HG03039 (cell line): ENCODE measurements around the gene KCNH1.

ENCODE experiments used
- ATAC-seq: cut with Tn5 transposase; IDR thresholded peaks from one replicate; pipeline ENCODE4 v1.9.1; 2021; ENCODE audit warnings: mild to moderate bottlenecking, moderate library complexity; ENCODE audit not compliant: unreplicated experiment

The KCNH1 gene

GRCh38 chr1:210771131-210771530 lies 362.8 kb downstream of the KCNH1 start:
- no peak for ATAC-seq

- no peak for ATAC-seq
These were observed 363.5 kb downstream of the KCNH1 start for GRCh38 chr1:210770396-210770984.

GRCh38 chr1:210769473-210769872 lies 364.5 kb downstream of the KCNH1 start:
- no peak for ATAC-seq

- no peak for ATAC-seq
These were observed 369.4 kb downstream of the KCNH1 start for GRCh38 chr1:210764536-210764935.

- no peak for ATAC-seq
These were observed 375.2 kb downstream of the KCNH1 start for GRCh38 chr1:210758761-210759160.

- ATAC-seq = no peak
These were observed 375.7 kb downstream of the KCNH1 start for GRCh38 chr1:210758261-210758660.

GRCh38 chr1:210757677-210758076 lies 376.3 kb downstream of the KCNH1 start:
- no peak for ATAC-seq

GRCh38 chr1:210755991-210756659 lies 377.8 kb downstream of the KCNH1 start:
- ATAC-seq = no peak

- ATAC-seq = no peak
These were observed 378.9 kb downstream of the KCNH1 start for GRCh38 chr1:210754878-210755665.

GRCh38 chr1:210751911-210752310 lies 382.0 kb downstream of the KCNH1 start:
- no peak for ATAC-seq

- no peak for ATAC-seq
These were observed 383.5 kb downstream of the KCNH1 start for GRCh38 chr1:210750468-210750867.

GRCh38 chr1:210748796-210749195 lies 385.2 kb downstream of the KCNH1 start:
- ATAC-seq = no peak

- no peak for ATAC-seq
These were observed 386.1 kb downstream of the KCNH1 start for GRCh38 chr1:210747890-210748289.

- ATAC-seq = no peak
These were observed 386.8 kb downstream of the KCNH1 start for GRCh38 chr1:210747112-210747511.

- no peak for ATAC-seq
These were observed 387.8 kb downstream of the KCNH1 start for GRCh38 chr1:210746024-210746731.

GRCh38 chr1:210743038-210743437 lies 390.9 kb downstream of the KCNH1 start:
- ATAC-seq = no peak

GRCh38 chr1:210741564-210741963 lies 392.4 kb downstream of the KCNH1 start:
- no peak for ATAC-seq

- ATAC-seq = no peak
These were observed 394.3 kb downstream of the KCNH1 start for GRCh38 chr1:210739627-210740026.

GRCh38 chr1:210738256-210738655 lies 395.7 kb downstream of the KCNH1 start:
- ATAC-seq = no peak

GRCh38 chr1:210736713-210737112 lies 397.2 kb downstream of the KCNH1 start:
- ATAC-seq = no peak

GRCh38 chr1:210731597-210731996 lies 402.4 kb downstream of the KCNH1 start:
- no peak for ATAC-seq
